GM19193 (cell line): ENCODE data around the gene NAV2.

Source experiments
- POLR2A ChIP-seq: IDR thresholded peaks from 4 replicates; pipeline ENCODE4 v1.6.1; 2011; ENCODE audit not compliant: insufficient read depth, insufficient read length; ENCODE audit errors: extremely low read depth

Gene NAV2

DNA sequence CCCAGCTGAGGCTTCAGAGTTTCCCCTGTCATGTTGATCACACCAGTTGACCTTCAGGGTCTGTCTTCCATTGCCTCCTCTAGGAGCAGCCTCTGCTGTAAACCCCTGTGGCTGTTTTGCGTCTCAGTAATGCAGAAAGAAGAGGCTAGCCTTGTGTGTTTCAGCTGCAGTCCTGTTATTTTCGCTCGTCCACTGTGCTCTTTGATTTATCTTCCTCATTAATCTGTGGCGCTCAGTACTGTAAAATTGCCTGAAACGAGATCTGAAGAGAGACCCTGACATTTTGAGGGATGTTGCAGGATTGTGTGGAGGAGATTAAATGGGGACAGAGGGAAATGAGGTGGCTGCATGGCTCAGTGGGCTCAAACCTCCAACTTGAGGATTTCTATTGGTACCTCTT lies 283.9 kb downstream of the NAV2 start:
- no peak for TF ChIP-seq POLR2A

DNA sequence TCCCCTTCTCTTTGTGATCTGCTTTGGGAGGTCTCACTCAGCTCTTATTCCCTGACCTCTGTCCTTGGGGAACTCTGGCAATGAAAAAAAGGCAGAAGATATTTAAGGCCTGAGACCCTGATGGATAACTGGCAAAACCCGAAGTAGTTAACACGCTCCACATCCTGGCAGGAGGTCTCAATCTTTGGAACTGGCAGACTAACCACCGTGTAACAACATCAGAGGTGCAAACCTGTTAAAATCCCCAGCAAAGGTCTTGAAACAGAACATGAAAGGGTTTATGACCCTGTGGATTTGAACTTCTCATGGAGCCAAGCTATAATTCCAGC lies 287.3 kb downstream of the NAV2 start:
- no peak for TF ChIP-seq POLR2A

DNA sequence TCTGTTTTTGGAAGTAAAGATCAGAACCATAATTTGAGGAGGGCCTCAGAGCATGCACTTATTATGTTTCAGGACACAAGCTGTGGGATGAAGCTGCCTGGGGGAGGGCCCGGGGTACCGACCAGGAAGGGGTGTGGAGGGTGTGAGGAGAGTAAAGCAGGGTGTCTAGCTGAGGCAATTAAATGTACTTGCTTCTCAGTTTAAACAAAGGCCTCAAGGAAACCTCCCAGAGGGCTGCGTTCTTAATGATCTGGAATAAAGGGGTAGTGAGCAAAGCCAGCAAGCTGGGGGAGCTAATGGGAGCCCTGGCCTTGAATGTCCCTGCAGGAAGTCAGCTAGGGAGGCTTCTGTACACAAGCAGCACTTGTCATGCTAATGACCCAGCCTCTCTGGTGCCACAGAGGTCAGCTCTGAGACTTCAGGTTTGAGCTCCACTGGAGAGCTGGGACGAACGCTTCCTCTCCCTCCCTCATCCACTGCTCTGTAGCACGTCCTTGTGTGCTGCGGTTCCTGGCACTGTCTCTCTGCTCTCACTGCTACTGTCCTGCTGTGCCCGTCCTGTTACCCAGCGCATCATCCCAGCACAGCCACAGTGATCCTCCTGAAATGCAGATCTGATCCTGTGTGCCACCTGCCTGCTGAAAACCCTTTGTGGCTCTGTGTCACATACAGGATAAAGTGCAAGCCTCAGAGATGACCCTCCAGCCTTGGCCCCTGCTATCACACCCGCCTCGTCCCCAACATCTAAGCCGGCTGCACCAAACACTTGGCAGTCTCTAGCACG lies 287.9 kb downstream of the NAV2 start:
- no peak for TF ChIP-seq POLR2A

DNA sequence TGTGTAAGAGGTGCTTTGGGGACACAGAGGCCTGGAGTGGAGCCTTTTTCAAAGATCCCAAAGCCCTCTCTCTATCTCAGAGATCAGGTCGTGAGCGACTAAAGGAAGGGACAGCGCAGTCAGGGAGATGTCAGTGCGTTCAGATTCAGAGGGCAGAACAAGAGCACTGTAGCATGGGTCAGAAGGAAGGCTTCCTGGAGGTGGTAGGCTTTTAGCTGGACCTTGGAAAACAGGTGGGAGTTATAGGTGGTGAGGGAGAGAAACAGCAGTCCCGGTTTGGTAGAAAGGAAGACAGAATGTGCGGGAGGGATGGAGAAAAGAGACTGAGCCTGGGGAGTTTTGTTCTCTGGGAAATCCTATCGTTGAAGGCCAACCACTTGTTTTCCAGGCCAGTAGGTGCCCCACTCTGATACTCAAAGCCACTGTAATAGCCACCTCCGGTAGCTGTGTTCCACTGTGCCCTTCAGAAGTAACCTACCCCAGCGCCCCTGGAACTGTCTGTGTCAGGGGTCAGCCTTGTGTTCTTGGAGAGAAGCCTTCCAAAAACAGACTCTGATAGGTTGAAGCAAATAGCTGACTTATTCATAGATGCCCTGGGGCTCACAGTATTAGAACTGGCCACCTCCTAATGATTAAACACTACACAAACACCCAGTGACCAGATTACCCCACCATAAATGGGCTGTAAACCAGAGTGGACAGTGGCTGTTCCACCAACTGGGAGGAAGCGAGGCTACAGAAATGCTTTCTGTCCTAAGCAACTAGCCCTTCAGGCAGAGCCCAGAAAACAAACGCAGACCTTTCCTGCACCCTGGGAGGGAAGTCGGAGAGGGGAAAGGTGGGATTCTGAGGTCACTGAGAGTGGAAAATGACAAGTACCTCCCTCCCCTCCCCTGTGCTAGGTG lies 289.9 kb downstream of the NAV2 start:
- TF ChIP-seq POLR2A: no peak

DNA sequence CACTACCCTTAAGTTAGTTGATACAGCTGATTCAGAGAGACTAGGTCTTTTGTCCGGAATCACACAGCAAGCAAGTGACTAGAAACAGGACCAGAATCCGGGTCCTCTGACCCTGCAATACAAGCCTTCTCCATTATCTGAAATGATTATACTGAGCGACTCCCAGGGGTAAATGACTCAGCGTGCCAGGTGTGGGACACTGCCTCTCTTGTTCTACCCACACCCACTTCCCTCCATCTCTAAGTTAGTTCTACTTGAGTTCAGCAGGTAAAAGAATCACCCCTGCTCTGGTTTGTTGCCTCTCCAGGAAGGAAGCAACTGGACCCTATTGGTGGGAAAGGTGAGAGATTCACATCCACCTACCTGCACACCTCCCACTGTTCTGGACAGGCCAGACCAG lies 290.7 kb downstream of the NAV2 start:
- no peak for TF ChIP-seq POLR2A

DNA sequence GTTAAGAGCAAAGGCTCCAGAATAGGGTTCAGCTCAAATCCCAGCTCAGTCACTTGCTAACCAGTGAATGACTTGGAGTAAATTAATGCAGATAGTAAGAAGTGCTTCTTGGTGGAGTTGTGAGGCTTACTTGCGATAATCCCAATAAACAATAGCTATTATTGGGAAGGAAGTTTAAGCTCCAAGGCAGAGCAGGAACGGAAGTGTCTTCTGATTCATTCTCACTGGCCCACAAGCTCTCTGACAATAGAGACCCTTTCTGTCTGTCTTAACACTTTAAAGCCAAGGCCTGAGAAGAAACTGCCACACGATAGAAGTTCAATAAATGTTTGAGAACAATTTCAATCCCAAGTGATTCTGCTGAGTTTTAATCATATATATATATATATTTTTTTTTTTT lies 292.2 kb downstream of the NAV2 start:
- no peak for TF ChIP-seq POLR2A

DNA sequence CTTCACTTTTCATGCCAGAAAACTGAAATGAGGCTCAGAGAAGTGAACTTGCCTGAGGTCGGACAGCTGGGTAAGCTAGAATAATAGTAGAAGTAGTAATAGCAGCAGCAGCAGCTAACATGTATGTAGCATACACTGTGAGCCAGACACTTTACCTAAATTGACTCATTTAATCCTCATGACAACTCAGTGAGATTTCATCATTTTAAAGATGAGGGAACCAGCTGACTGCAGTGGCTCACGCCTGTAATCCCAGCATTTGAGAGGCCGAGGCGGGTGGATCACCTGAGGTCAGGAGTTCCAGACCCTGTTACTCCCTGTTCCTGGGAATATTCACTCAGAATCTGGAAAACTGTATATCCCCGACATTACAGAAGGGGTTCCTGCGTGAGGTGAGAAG lies 293.1 kb downstream of the NAV2 start:
- no peak for TF ChIP-seq POLR2A

DNA sequence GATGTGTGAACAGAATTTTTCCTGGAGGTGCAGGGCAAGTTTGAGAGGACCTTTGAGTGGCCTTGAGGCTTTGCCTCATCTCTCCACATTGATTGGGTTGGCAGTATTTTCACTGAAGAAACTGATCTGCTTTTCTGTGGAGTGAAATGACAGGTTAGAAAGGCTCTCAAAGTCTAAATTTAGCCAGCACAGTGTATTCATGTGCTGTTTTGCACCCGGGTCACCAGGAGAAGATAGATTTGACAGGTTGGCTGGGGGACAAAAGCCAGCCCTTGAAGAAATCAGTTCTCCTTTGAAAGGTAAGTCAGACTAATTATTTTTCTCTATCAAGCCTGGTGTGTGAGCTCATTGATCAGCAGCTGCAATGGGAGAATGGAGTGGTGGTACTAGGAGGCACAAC lies 294.7 kb downstream of the NAV2 start:
- no peak for TF ChIP-seq POLR2A

DNA sequence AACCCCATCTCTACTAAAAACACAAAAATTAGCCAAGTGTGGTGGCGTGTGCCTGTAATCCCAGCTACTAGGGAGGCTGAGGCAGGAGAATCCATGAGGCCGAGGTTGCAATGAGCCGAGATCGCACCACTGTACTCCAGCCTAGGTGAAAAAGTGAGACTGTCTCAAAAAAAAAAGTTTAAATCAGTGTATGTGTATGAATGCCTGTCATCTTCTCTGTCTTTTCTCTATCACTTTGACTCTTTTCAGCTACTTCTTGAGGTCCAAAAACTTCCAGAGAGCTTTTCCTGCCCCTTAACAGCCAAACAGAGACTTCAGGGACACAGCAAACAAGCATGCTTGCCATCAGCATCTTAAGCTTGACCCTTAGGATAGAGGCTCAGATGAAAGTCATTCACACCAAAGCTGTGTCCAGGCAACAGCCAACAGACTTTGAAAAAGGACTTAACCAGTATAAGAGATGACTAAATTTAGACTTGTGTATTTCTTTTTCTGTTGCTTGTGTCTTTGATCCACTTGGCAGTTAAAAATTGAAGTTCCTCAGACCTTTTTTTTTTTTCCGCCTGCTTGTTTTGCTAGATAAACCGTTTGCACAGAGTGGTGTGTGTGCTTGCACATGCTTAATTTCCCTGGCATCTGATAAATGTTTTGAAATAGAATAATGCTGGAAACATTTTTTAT lies 295.7 kb downstream of the NAV2 start:
- no peak for TF ChIP-seq POLR2A

DNA sequence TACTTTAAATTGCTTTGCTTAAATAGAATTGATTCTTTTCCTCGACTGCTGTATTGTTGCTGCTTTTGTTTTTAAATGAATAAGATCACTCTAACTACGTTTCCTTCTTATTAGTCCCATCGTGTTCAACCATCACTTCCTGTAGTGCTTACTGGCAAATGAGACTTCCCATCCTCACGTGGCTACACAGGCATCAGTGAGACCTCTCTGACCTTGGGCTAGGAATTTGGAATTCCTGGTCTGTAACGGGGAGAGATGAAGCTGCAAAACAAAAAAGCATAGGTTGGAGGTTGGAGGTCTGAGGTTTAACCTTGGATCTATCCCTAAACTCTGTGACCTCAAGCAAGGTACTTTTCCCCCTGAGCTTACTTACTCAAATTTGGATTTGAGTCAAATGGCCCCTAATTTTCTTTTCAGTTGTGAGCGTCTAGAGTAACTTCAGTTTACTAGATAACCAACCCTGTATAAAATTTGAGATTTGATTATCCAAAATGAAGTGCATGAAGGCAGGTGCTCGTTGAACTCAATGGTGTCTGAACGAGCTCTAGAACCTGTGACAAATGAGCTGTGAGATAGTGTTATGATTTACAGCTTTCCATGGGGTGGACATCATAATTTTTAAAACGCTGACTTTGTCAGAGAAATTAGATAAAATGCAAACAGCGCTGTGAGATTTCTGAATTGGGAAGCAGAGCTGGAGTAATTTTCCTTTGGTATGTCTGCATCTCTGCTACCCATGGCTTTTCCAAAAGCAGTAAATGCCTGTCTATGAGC lies 296.4 kb downstream of the NAV2 start:
- TF ChIP-seq POLR2A: no peak

DNA sequence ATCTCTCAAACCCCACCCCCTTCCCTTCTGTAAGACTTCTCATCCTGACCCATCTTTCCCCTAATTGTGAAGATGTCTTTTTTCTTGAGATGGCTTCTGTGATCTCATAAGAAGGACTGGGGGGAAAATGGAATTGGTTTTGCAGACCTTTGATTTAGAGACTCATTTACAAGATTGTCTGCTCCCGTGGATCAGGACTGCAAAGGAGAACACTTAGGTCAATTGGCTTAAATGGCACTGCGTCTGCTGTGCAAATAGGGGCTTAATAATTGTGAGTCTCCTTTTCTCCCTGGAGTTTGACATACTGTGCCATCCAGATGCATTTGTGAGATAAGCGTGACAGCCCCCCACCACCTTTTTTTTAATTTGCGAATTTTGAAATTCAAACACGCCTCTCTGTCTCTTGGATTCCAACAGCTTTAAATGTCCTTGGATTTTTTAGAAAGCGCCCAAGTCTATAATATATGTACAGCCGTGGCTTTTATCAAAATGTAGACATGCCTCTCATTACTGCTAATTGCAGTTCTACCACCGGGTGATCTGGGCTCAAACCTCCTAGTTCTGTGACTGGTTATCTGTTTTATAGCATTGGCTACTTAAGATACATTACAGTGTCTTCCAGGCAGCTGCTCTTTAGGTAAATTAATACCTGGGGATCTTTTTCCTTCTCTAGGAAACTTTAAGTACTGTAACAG lies 297.7 kb downstream of the NAV2 start:
- TF ChIP-seq POLR2A: no peak

DNA sequence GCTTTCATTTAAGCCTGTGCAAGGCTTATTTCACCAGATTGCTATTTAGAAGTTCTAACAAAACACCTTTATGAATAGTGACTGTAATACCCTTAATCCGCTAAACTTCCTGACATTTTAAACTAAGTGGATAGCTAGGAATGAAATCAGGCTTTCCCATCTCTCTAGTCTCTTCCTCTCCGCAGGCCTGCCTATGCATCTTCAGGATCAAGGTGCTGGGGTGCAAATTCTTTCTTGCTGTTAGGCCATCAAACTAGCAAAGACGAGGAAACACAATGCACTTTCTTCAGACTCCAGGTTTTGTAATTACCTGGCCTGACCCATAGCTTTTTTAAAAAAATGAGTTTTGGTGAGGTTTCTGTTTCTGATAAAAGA lies 298.2 kb downstream of the NAV2 start:
- no peak for TF ChIP-seq POLR2A

DNA sequence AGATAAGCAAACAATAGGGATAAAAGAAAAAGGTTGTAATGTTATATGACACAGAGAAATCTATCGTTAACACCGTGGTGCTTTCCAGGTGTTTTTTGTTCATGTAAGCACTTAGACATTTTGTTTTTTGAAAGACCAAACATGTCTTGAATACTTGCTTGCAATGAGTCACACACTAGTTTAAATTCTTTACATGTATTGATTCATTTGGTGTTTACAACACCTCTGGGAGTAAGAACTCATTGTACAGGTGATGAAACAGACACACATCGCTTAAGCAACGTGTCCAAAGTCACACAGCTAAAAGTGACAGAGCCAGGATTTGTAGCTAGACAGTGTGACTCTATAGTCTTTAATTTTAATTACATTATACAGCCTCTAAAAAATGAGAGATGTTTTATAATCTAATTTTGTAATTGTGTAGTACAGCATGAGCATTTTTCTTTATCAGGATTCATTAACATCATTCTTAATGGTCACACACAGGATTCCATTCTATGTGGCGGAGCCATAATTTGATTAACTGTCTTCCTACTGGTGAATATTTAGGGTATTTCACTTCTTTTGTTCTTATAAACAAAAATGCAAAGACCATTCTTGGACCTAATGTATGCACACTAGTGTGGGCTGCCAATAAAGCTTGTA lies 298.8 kb downstream of the NAV2 start:
- TF ChIP-seq POLR2A: no peak
